H1 (cell line): ENCODE data around the gene CKLF. TPM values are rescaled to one million over a fixed set of nuclear protein-coding genes. Genes with fewer than 3 reads are reported as not detected.

Experiments used
- BCL11A ChIP-seq, 2 experiments: IDR thresholded peaks; one replicate each; pipeline ENCODE4 v1.6.1; 2011; ENCODE audit warnings: low read depth in 2 of 2, low read length in 2 of 2, mild to moderate bottlenecking in 2 of 2
- GTF2F1 ChIP-seq: IDR thresholded peaks from 2 replicates; pipeline ENCODE4 v1.6.1; 2012; ENCODE audit warnings: low read depth, low read length, improper control_type of control experiment, borderline replicate concordance
- SIN3A ChIP-seq, 2 experiments: IDR thresholded peaks in 1 of 2; conservative IDR thresholded peaks in 1 of 2; 2 replicates each; pipeline ENCODE4 v1.6.1; 2011 to 2012; ENCODE audit warnings: low read length in 2 of 2, improper control_type of control experiment in 1 of 2, low read depth in 1 of 2, mild to moderate bottlenecking in 1 of 2
- SRF ChIP-seq: IDR thresholded peaks from 2 replicates; pipeline ENCODE4 v1.6.1; 2011; ENCODE audit warnings: mild to moderate bottlenecking, low read depth, low read length, moderate library complexity
- polyA plus RNA-seq, 7 experiments: library from polyadenylated mRNA; depleted of rRNA in 3 of 7; stranded (reverse) in 5 of 7; unstranded in 2 of 7; fragments of >200 nt in 5 of 7; fragments of 200-250 nt in 2 of 7; gene quantifications; 1 replicate in 5 of 7; 2 replicates in 1 of 7; 4 replicates in 1 of 7; pipeline versions ENCODE4 v1.2.1 to v1.2.3, GENCODE V29; 2011 to 2013; ENCODE audit warnings: missing spikeins in 2 of 7, mixed read lengths in 2 of 7
- total RNA-seq: library from RNA; stranded (reverse); fragmentation: NEBNext Ultra II Directional; extraction: Animal tissue kit (Norgen Biotek cat#: 25700); gene quantifications from 2 replicates; pipeline ENCODE4 v1.2.1, GENCODE V29; 2021

Gene CKLF
- total and polyA plus RNA-seq, 2 of the 8 experiments (the other 6 are each of a cell fraction or from before 2014, with no cell fraction given) = 21.1 to 63.5 TPM

- TF ChIP-seq GTF2F1 (no peak), SRF (no peak), BCL11A (IDR thresholded peaks at IDR 0.05; ENCODE audit: low read depth in 2 of 2, low read length in 2 of 2) (no peak), SIN3A (conservative IDR thresholded peaks at IDR 0.05 in 1 of 2, IDR thresholded peaks at IDR 0.05 in 1 of 2; ENCODE audit: low read depth in 1 of 2, low read length in 2 of 2) (no peak)
These were observed 45.7 kb downstream of the CKLF start (continued) for GRCh38 chr16:66598111-66598510.
